HG03025 (cell line): ENCODE results near the gene MYPOP.

Experiments
- ATAC-seq: cut with Tn5 transposase; IDR thresholded peaks from one replicate; pipeline ENCODE4 v1.9.1; 2021; ENCODE audit warnings: mild to moderate bottlenecking, moderate library complexity; ENCODE audit not compliant: unreplicated experiment, low FRiP score

The MYPOP gene

GRCh38 chr19:45901912-45902650 is at the start of gene MYPOP:
Gene MYPOP (minus strand): TSS chr19:45902613. CDS start chr19:45901773, 840 bp downstream.
- ATAC-seq = no peak

- no peak for ATAC-seq
Measured at GRCh38 chr19:45947926-45948325, 45.5 kb upstream of the MYPOP start.

GRCh38 chr19:45940515-45940805 is 38.0 kb upstream of the MYPOP start:
- no peak for ATAC-seq

- no peak for ATAC-seq
Measured at GRCh38 chr19:45939792-45940514, 37.5 kb upstream of the MYPOP start.

- no peak for ATAC-seq
Measured at GRCh38 chr19:45938733-45939319, 36.4 kb upstream of the MYPOP start.

GRCh38 chr19:45935267-45935666 is 32.9 kb upstream of the MYPOP start:
- no peak for ATAC-seq

GRCh38 chr19:45934551-45935230 is 32.3 kb upstream of the MYPOP start:
- ATAC-seq = no peak

- no peak for ATAC-seq
Measured at GRCh38 chr19:45933759-45934158, 31.3 kb upstream of the MYPOP start.

- ATAC-seq = no peak
Measured at GRCh38 chr19:45931055-45931454, 28.6 kb upstream of the MYPOP start.

- no peak for ATAC-seq
Measured at GRCh38 chr19:45929247-45929646, 26.8 kb upstream of the MYPOP start.

GRCh38 chr19:45927565-45928261 is 25.3 kb upstream of the MYPOP start:
- ATAC-seq = no peak

- no peak for ATAC-seq
Measured at GRCh38 chr19:45924891-45925447, 22.6 kb upstream of the MYPOP start.

GRCh38 chr19:45922281-45922680 is 19.9 kb upstream of the MYPOP start:
- no peak for ATAC-seq

- no peak for ATAC-seq
Measured at GRCh38 chr19:45920458-45920857, 18.0 kb upstream of the MYPOP start.

- no peak for ATAC-seq
Measured at GRCh38 chr19:45919678-45920077, 17.3 kb upstream of the MYPOP start.

GRCh38 chr19:45918721-45919120 is 16.3 kb upstream of the MYPOP start:
- ATAC-seq = no peak

GRCh38 chr19:45917421-45918091 is 15.1 kb upstream of the MYPOP start:
- no peak for ATAC-seq

GRCh38 chr19:45913874-45914830 is 11.7 kb upstream of the MYPOP start, which contains the start of gene NANOS2:
Gene NANOS2 (minus strand): TSS chr19:45914778. CDS start chr19:45914693, 85 bp downstream.
- ATAC-seq = no peak

GRCh38 chr19:45911291-45911690 is 8.9 kb upstream of the MYPOP start:
- ATAC-seq = no peak
